GM19043 (cell line): Measurements from ENCODE around the gene LEKR1.
"Not testable (repeated sequence)": the region's sequence is repeated elsewhere in the genome, so short reads cannot be mapped to it uniquely, and the experiment has no call there.

Experiments
- ATAC-seq: cut with Tn5 transposase; IDR thresholded peaks from one replicate; pipeline ENCODE4 v1.9.1; 2021; ENCODE audit warnings: low read depth; ENCODE audit not compliant: unreplicated experiment

Gene LEKR1

GRCh38 chr3:156826144-156826895 is at the start of gene LEKR1:
Gene LEKR1, plus strand, starts transcription at chr3:156826353. Its CDS starts 2,977 bp downstream, at chr3:156829330.
- ATAC-seq = peak; percentile 83

DNA sequence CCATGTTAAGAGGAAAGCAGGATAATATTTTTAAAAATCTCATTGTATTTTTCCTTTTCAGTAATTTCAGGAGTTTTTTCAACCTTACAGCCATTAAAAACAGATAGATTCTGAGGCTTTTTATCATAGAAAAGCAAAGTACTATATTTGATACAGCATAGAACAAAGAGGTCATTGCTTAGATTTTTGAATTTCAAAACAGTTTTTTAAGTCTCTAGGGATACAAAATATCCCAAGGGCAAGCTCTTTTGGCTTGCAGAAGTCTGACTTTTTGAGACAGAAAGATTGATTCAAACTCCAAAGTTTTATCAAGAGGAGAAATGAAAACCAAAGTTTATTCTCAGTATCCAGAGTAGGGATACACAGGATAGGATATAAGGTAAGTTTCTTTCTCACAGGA is 49.3 kb upstream of the LEKR1 start:
- ATAC-seq = no peak

DNA sequence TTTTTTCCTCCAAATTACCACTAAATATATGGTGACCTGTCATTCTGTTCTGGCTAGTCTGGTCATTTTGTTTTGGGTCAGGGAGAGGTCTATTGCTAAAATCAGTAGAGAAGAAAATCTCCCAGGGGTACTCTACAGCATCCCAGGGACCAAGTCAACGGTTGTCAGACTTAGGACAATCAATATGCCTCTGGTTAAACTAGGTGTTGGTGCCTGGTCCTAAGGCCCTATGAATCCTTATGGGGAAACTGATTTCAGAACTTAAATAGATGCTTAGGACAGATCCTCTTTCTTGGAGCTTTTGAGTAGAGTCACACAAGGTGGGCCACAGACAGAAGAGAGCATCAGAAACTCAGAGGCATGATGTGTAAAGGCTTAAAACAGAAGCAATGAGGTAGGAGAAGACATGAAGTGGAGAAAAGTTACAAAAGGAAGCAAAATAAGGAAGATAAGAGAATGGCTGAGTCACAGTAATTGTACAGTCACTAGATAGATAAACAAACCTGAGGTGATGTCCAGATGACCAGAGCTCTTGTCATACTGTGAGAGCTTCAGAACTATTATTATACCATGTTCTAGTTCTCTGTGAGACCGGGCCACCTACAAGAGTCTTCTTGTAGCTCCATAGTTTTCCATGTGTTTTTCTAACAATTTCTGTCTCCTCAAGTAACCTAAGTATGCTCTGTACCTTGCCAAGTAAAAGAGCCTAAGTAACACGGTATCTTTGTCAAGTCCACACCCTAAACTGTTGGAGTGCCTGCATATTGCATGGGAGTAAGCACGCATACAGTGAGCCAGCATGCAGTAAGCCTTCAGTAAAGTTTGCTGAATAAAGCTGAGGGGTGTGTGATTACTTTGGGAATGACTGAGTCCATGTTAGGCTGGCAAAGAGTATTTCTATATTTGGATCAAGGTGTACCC is 44.6 kb upstream of the LEKR1 start:
- ATAC-seq = no peak

DNA sequence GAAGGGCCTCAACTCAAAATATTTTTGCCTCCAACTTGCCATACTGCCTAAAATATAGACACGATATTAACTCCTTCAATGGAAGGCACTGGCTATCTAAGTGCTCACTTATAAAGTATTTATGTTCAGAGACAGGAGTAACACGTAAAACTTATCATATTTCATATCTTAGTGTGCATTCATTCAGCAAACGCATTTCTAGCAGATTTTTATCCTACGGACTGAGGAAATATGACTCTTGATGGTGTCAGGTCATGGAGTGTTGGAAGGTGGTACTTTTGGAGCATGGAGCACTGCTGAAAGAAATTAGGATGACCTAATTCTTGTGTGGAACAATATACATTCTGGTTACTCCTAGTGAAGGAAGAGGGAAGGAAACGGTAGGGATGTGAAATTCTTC is 43.8 kb upstream of the LEKR1 start:
- ATAC-seq = no peak

GRCh38 chr3:156782921-156783320 is 43.2 kb upstream of the LEKR1 start:
- ATAC-seq = no peak

- ATAC-seq = no peak
Observed at GRCh38 chr3:156787001-156787400, 39.2 kb upstream of the LEKR1 start.

DNA sequence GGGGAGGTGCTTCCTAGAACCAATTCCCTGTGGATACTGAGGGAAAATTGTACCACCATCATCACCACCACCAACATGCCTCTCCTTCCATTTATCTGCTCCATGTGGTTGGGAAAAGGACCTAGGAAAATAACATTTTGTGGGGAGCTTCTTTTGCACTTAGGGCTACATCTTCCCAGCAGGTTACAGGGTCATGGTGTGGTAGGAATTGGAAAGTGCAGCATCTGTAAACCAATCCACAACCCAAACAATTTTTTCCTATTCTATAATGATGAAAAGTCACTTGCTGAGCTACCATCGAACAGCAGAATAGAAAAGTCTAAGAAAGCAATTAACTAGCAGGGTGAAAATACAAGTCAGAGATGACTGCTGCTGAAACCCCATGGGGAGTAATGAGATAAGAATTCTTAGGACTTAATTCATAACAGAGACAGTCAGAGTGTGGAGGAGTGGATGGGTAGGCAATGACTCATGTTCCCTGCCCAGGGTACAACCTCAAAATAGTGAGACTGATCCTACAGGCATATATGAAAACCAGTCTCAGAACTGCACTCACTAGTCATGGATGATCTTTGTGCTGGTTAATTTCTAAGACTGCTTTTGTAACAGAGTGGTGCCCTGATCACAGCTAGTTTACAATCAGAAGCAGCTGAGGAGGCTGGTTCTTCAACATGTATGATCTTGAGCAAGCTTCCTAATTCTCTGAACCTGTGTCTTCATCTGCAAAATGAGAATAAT is 38.1 kb upstream of the LEKR1 start:
- peak; percentile 45 for ATAC-seq

DNA sequence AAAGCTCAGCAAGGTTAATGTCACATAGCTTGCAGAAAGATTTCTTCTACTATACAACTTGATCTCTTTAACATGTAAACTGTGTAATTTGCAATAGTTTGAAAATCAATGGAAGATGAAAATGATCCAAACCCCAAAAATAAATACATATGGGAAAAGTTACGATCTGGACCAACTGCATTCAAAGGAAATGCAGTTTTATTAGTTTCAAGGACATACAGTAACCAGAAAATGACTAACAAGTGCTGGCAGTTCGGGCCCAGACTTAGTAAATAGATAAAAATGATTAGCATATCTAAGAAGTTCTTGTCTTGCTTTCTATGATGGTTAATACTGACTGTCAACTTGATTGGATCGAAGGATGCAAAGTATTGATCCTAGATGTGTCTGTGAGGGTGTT is 37.3 kb upstream of the LEKR1 start:
- ATAC-seq = no peak

GRCh38 chr3:156790156-156790555 is 36.0 kb upstream of the LEKR1 start:
- no peak for ATAC-seq

GRCh38 chr3:156792114-156792513 is 34.0 kb upstream of the LEKR1 start:
- no peak for ATAC-seq

DNA sequence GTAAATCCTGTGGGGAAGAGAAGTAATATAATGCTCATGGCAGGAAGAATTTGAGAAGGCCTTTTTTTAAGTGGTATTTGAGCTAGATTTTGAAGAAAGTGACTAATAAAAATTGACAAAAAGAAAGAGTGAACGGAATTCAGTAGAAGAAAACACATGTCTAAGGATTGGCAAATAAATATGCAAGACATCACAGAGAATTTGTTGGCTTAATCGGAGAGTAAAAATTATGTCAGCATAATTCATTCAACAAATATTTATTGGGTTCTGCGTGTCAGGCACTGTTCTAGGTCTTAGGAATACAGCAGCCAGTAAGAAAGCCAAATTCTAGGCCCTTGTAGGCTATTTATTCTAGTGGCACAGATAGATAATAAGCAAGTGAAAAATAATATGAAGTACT is 33.6 kb upstream of the LEKR1 start:
- ATAC-seq = no peak

DNA sequence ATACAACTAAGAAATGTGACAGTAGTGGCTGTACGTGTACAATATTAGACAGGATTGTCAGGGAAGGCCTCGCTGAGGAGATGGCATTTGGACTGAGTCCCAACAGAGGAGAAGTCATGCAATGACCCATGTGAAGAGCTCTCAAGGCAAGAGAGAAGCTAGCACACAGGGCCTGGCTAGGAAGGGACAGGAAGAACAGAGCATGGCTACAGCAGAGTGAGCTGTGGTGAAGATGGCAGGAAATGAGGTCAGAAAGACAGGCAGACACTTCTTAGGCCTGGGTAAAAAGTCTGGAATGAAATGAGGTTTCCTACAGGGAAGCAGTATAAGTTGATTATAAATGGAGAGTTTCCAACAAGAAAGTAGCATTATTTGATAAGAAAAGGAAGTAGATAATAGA is 33.2 kb upstream of the LEKR1 start:
- peak; percentile 52 for ATAC-seq

- ATAC-seq = no peak
Observed at GRCh38 chr3:156793400-156793799, 32.8 kb upstream of the LEKR1 start.

DNA sequence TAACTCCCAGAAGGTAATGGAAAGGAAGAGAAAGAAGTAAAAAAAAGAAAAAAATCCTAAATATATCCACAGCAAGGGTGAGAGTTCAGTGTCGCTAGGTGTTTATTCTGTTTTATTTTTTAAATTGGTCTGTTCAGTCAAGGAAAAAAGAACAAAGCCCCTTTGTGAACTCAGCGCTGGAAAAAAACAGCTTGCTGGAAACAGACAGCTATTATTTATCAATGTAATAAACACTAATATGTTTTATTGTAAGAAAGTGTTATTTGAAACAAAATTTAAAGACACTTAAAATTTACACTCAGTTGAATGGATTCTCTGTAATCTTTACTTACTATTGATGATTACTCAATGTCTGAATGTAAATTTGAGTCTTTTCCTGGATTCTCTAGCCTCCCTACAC is 32.3 kb upstream of the LEKR1 start:
- ATAC-seq = no peak

DNA sequence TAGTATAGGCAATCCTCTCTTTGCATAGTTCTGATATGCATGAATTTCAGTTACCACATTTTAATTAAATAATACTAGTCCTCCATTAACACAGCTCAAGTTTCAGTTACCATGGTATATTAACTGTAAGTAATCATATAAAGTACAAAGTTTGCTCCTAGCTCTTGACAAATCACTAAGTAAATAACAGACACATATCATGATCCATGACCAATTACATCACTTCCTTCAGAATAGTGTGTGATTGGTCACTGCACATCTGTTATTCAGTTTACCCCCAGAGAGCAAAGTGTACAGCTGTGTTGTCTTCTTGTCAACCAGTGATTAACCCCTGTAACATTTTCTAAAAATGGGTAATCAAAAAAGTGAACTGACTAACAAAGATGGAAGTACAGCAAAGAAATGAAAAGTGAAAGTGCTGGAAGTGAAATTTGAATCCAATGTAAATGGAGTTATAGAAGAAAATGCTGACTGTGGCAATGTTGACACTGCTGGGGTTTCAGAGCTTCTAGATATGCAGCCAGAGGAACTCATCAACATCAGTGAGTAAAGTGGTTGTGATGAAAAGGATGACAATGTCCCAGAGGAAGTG is 30.2 kb upstream of the LEKR1 start:
- ATAC-seq = no peak

- no peak for ATAC-seq
Observed at GRCh38 chr3:156797368-156797767, 28.8 kb upstream of the LEKR1 start.

DNA sequence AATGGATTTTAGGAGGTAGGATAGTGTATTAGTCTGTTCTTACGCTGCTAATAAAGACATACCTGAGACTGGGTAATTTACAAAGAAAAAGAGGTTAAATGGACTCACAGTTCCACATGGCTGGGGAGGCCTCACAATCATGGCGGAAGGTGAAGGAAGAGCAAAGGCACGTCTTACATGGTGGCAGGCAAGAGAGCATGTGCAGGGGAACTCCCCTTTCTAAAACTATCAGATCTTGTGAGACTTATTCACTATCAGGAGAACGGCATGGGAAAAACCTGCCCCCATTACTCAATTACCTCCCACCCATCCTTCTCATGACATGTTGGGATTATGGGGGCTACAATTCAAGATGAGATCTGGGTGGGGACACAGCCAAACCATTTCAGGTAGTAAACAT is 25.9 kb upstream of the LEKR1 start:
- not testable (repeated sequence) for ATAC-seq

DNA sequence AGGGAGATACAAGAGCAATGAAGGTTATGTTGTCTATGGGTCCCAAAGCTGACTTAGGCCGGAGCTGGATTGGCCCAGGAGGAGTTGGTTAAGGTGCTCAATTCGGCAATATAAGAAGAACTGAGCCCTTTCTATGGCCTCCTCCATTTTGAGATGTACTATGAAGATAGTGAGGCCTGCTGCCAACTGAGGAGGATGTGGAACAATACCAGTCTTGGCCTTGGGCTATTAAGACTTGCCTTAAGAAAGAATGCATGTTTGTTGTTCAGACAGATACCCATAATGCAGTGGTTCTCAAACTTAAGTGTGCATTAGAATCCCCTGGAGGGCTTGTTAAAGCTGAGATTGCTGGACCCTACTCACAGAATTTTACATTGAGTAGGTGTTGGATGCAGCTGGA is 24.4 kb upstream of the LEKR1 start:
- no peak for ATAC-seq

DNA sequence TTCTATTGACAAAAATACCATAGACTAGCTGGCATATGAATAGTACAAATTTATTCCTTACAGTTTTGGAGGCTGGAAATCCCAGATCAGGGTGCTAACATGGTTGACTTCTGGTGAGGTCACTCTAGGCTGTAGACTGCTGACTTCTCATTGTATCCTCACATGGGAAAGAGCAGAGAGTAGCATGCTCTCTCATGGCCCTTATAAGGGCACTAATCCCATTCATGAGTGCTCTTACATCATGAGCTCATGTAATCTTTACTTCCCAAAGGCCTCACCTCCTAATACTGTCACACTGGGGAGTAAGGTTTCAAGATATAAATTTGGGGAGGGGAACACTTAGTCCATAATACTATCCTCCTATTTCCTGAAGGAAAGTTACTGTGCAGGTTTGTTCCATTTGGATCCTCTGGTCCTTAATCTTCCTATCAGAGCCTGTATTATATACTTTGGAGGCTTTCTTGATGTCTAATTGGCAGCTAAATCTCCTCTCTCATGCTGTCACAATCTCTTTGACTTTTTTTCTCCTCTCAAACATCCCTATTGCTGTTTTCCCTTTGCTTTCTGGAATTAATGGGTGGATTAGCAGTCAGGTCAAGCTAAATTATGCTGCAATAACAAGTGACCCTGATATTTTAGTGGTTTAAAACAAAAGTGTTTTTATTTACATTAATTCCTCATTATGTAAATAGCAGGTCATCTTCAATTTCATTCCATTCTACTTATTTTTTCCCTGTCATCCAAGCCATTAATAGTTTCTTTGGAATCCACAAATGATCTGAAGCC is 23.1 kb upstream of the LEKR1 start:
- ATAC-seq = no peak
